A549 (cell line): ENCODE measurements around the gene SMIM28. TPM values are rescaled to one million over a fixed set of nuclear protein-coding genes. Genes with fewer than 3 reads are reported as not detected.
"Not testable (repeated sequence)": the region's sequence is repeated elsewhere in the genome, so short reads cannot be mapped to it uniquely, and the experiment has no call there.

Source experiments
- ATAC-seq, 2 experiments: fragments of 200-7000 bp in 1 of 2; fragments of >200 bp in 1 of 2; cut with Nextera tagmentation in 1 of 2; cut with Tn5 transposase in 1 of 2; 3 replicates each; pipeline versions ENCODE4 v1.8.0 to v1.9.1; 2018 to 2020; ENCODE audit warnings: mild to moderate bottlenecking in 1 of 2, moderate library complexity in 1 of 2
- CTCF ChIA-PET: fragments of 300-600 bp; sonication (Branson Sonifier 250); formaldehyde crosslinking; extraction: SDS; loops from one replicate; lab custom pipeline; 2021; ENCODE audit warnings: antibody characterized with exemption, inconsistent platforms; lab: Yijun Ruan, JAX
- POLR2A ChIA-PET: fragments of 350-600 bp; formaldehyde crosslinking; extraction: SDS; loops from one replicate; lab custom pipeline; 2021; ENCODE audit warnings: antibody characterized with exemption, inconsistent platforms; lab: Yijun Ruan, JAX
- DNase-seq, 2 experiments: peaks; one replicate each; pipeline versions ENCODE4 v3.0.0 to v3.0.0-alpha.2; 2011 to 2016; ENCODE audit warnings: low read depth in 1 of 2, low spot score in 1 of 2
- FAIRE-seq: peaks from 2 replicates; lab custom pipeline; 2011; peaks lifted over from hg19 to GRCh38; lab: Jason Lieb, UNC
- H3K27ac ChIP-seq, 2 experiments: fragments of >200 bp; sonication (Bioruptor Twin); formaldehyde crosslinking; 3 replicates each; pipeline ENCODE4 v1.5.1; 2016 to 2017
- H3K4me1 ChIP-seq: fragments of >200 bp; sonication (Bioruptor Twin); formaldehyde crosslinking; 3 replicates; pipeline ENCODE4 v1.6.1; 2016
- H3K4me2 ChIP-seq: fragments of >200 bp; sonication (Bioruptor Twin); formaldehyde crosslinking; 3 replicates; pipeline ENCODE4 v1.6.1; 2016
- H3K4me3 ChIP-seq: fragments of >200 bp; sonication (Bioruptor Twin); formaldehyde crosslinking; 3 replicates; pipeline ENCODE4 v1.5.1; 2016
- H3K9me3 ChIP-seq: fragments of >200 bp; sonication (Bioruptor Twin); formaldehyde crosslinking; 3 replicates; pipeline ENCODE4 v1.6.1; 2016
- CBX2 ChIP-seq: fragments of 200-600 bp; sonication (generic); IDR thresholded peaks from 2 replicates; pipeline ENCODE4 v1.6.1; 2016; ENCODE audit warnings: low read depth, mild to moderate bottlenecking, borderline replicate concordance
- CTCF ChIP-seq: fragments of >200 bp; sonication (Bioruptor Twin); formaldehyde crosslinking; IDR thresholded peaks from 3 replicates; pipeline ENCODE4 v1.5.1; 2016
- EHMT2 ChIP-seq: fragments of 200-600 bp; sonication (generic); IDR thresholded peaks from 2 replicates; pipeline ENCODE4 v1.6.1; 2016; ENCODE audit warnings: antibody characterized with exemption, low read depth, mild to moderate bottlenecking, moderate library complexity
- ELK1 ChIP-seq: fragments of 150-350 bp; IDR thresholded peaks from 2 replicates; pipeline ENCODE4 v1.6.1; 2014; ENCODE audit warnings: low read depth, mild to moderate bottlenecking, low read length
- FOSL2 ChIP-seq, 2 experiments: fragments of 450-650 bp in 1 of 2; fragments of >200 bp in 1 of 2; sonication (Bioruptor Twin) in 1 of 2; formaldehyde crosslinking; IDR thresholded peaks; 2 replicates each; pipeline versions ENCODE4 v1.5.0 to v1.6.1; 2016 to 2020; ENCODE audit warnings: mild to moderate bottlenecking in 1 of 2, moderate library complexity in 1 of 2
- GATA3 ChIP-seq: IDR thresholded peaks from 2 replicates; pipeline ENCODE4 v1.6.1; 2012; ENCODE audit warnings: borderline replicate concordance
- HEYL ChIP-seq: fragments of 250-450 bp; sonication (Bioruptor Pico); IDR thresholded peaks from 2 replicates; pipeline ENCODE4 v1.8.0; 2021; ENCODE audit warnings: mild to moderate bottlenecking, moderate library complexity
- HMGXB4 ChIP-seq: fragments of 250-450 bp; sonication (Bioruptor Pico); IDR thresholded peaks from 2 replicates; pipeline ENCODE4 v1.5.0; 2021; ENCODE audit warnings: mild to moderate bottlenecking, moderate library complexity, borderline replicate concordance
- HOXA7 ChIP-seq: fragments of 250-450 bp; sonication (Bioruptor Pico); IDR thresholded peaks from 2 replicates; pipeline ENCODE4 v1.5.0; 2020; ENCODE audit warnings: mild to moderate bottlenecking, moderate library complexity
- HOXB5 ChIP-seq: fragments of 250-450 bp; sonication (Bioruptor Pico); IDR thresholded peaks from 2 replicates; pipeline ENCODE4 v1.5.0; 2020; ENCODE audit warnings: mild to moderate bottlenecking, moderate library complexity
- JUN ChIP-seq, 2 experiments: fragments of >200 bp; sonication (Bioruptor Twin); formaldehyde crosslinking; IDR thresholded peaks; 2 replicates in 1 of 2; 3 replicates in 1 of 2; pipeline ENCODE4 v1.6.1; 2016 to 2017
- MAFK ChIP-seq: fragments of 450-650 bp; IDR thresholded peaks from 2 replicates; pipeline ENCODE4 v1.6.1; 2014; ENCODE audit not compliant: partially characterized antibody
- NR3C1 ChIP-seq: fragments of >200 bp; sonication (Bioruptor Twin); formaldehyde crosslinking; IDR thresholded peaks from 3 replicates; pipeline ENCODE4 v1.6.1; 2017
- PBX3 ChIP-seq: IDR thresholded peaks from 2 replicates; pipeline ENCODE4 v1.6.1; 2012
- POLR2AphosphoS2 ChIP-seq: conservative IDR thresholded peaks from 2 replicates; pipeline ENCODE4 v1.6.1; 2012; ENCODE audit warnings: low read length, improper control_type of control experiment, inconsistent platforms
- RAD21 ChIP-seq, 2 experiments: fragments of >200 bp in 1 of 2; sonication (Bioruptor Twin) in 1 of 2; formaldehyde crosslinking in 1 of 2; IDR thresholded peaks in 1 of 2; conservative IDR thresholded peaks in 1 of 2; 2 replicates in 1 of 2; 3 replicates in 1 of 2; pipeline ENCODE4 v1.6.1; 2012 to 2018; ENCODE audit warnings: inconsistent platforms in 1 of 2
- RARB ChIP-seq: fragments of 250-450 bp; sonication (Bioruptor Pico); IDR thresholded peaks from 2 replicates; pipeline ENCODE4 v1.8.0; 2021; ENCODE audit warnings: mild to moderate bottlenecking, moderate library complexity
- RCOR1 ChIP-seq: fragments of 150-350 bp; IDR thresholded peaks from 2 replicates; pipeline ENCODE4 v1.6.1; 2014; ENCODE audit warnings: antibody characterized with exemption, low read length, low read depth
- RFX5 ChIP-seq: fragments of 450-650 bp; IDR thresholded peaks from 2 replicates; pipeline ENCODE4 v1.7.1; 2014; ENCODE audit warnings: antibody characterized with exemption, mild to moderate bottlenecking, moderate library complexity
- TFCP2L1 ChIP-seq: fragments of 250-450 bp; sonication (Bioruptor Pico); IDR thresholded peaks from 2 replicates; pipeline ENCODE4 v1.5.0; 2021; ENCODE audit warnings: mild to moderate bottlenecking
- TP53 ChIP-seq: fragments of 250-450 bp; sonication (Bioruptor Pico); IDR thresholded peaks from 2 replicates; pipeline ENCODE4 v1.5.0; 2021; ENCODE audit warnings: mild to moderate bottlenecking, moderate library complexity
- USF2 ChIP-seq: fragments of 450-650 bp; IDR thresholded peaks from 2 replicates; pipeline ENCODE4 v1.6.1; 2014; ENCODE audit warnings: antibody characterized with exemption
- ZC3H11A ChIP-seq: fragments of 450-650 bp; IDR thresholded peaks from 2 replicates; pipeline ENCODE4 v1.6.1; 2014; ENCODE audit warnings: antibody characterized with exemption, mild to moderate bottlenecking
- WGBS: methylation state at CpG from one replicate; pipeline ENCODE4 v1.1.6; 2017; ENCODE audit errors: missing lambda C conversion rate; 5-methylcytosine and 5-hydroxymethylcytosine counted together
- polyA plus RNA-seq, 4 experiments: library from polyadenylated mRNA; depleted of rRNA in 3 of 4; stranded (reverse); fragments of >200 nt; fragmentation: RNase III in 1 of 4; extraction: RNeasy Plus Mini Kit Qiagen cat#74134 plus additional on column Dnase treatment in 1 of 4; gene quantifications; 2 replicates in 3 of 4; 3 replicates in 1 of 4; pipeline ENCODE4 v1.2.3, GENCODE V29; 2011 to 2017

SMIM28 gene
- polyA plus RNA-seq, 2 of the 4 experiments (the other 2 are of a cell fraction) = not detected

GRCh38 chr6:138349891-138350290 lies 27.8 kb upstream of the SMIM28 start:
- TF ChIP-seq POLR2AphosphoS2 (no peak), HMGXB4 (CRISPR knock-in tag) (no peak), TFCP2L1 (no peak), RCOR1 (no peak), GATA3 (no peak), RFX5 (no peak), NR3C1 (no peak), JUN (IDR thresholded peaks at IDR 0.05) (no peak), ELK1 (no peak), HOXA7 (no peak)
- Histone ChIP-seq H3K27ac (no peak overlapping the region), H3K4me2 (no peak overlapping the region), H3K4me1 (no peaks in the 10 kb centered on the region), H3K4me3 (no peak overlapping the region), H3K9me3 (no peaks in the 10 kb centered on the region)
- WGBS = 85% methylated on average over 3 of the region's 3 CpGs
- ATAC-seq (no peak), DNase-seq (no peak), FAIRE-seq (no peak)
- POLR2A ChIA-PET = no interaction called here
- CTCF ChIA-PET = interaction anchor here (0.6 kb wide), 1 partner anchor 218 kb away, joined by 3 read pairs; no protein-coding TSS in a partner anchor

GRCh38 chr6:138357928-138358327 lies 19.8 kb upstream of the SMIM28 start:
- no peak for TF ChIP-seq HEYL (CRISPR knock-in tag)
- TF ChIP-seq MAFK = peak; percentile 25
- FAIRE-seq = no peak
- Histone ChIP-seq H3K4me1 (no peaks in the 10 kb centered on the region), H3K27ac (no peak overlapping the region), H3K9me3 (no peaks in the 10 kb centered on the region), H3K4me2 (no peak overlapping the region), H3K4me3 (no peak overlapping the region)
- WGBS = 90% methylated on average over 1 of the region's 1 CpG
- POLR2A ChIA-PET = no interaction called here
- DNase-seq = no peak
- no peak for ATAC-seq
- CTCF ChIA-PET = no interaction called here

GRCh38 chr6:138368684-138369083 lies 9.0 kb upstream of the SMIM28 start:
- ATAC-seq, DNase-seq, CTCF ChIA-PET, H3K9me3 ChIP-seq, FAIRE-seq, H3K27ac ChIP-seq, POLR2A ChIA-PET, H3K4me3 ChIP-seq, H3K4me2 ChIP-seq: not testable (repeated sequence)
- peaks cover 22% of the 10 kb centered on the region for H3K4me1 ChIP-seq
- whole genome bisulfite sequencing = 78% methylated on average over 6 of the region's 8 CpGs

- no peak overlapping the region for H3K4me3 ChIP-seq
- DNase-seq (no peak), FAIRE-seq (no peak), ATAC-seq (0 out of 6 replicates have a peak, but pooled peaks of 1 of the 2 experiments have one; percentile 23)
- H3K4me1 ChIP-seq = peaks cover 22% of the 10 kb centered on the region
- H3K4me2 ChIP-seq = peak overlapping the region; percentile 72
- CTCF ChIA-PET = interaction anchor here (0.7 kb wide), 1 partner anchor 260 kb away, joined by 3 read pairs; no protein-coding TSS in a partner anchor
- 79% methylated on average over 9 of the region's 9 CpGs for WGBS
- POLR2A ChIA-PET = no interaction called here
- H3K9me3 ChIP-seq = no peaks in the 10 kb centered on the region; the same call in 2 of the 3 replicates
- H3K27ac ChIP-seq = peak overlapping the region in 1 of 2 experiments; percentile 58; a peak in 2 of 6 replicates
- TF ChIP-seq ZC3H11A = no peak
- no peak for TF ChIP-seq EHMT2
- no peak for TF ChIP-seq CBX2
- TF ChIP-seq RARB (CRISPR knock-in tag) = no peak
- no peak for TF ChIP-seq HOXB5 (CRISPR knock-in tag)
- no peak for TF ChIP-seq TP53 (CRISPR knock-in tag)
- TF ChIP-seq CTCF = no peak
- TF ChIP-seq PBX3 = no peak
- no peak for TF ChIP-seq USF2
- TF ChIP-seq RAD21 (conservative IDR thresholded peaks at IDR 0.05 in 1 of 2, IDR thresholded peaks at IDR 0.05 in 1 of 2) = no peak
- no peak for TF ChIP-seq FOSL2 (IDR thresholded peaks at IDR 0.05)
- TF ChIP-seq FOSL2 (CRISPR knock-in tag; IDR thresholded peaks at IDR 0.05) = no peak
These were observed 6.9 kb upstream of the SMIM28 start for GRCh38 chr6:138370631-138371451.
